ENCODE data around the gene ING5.

Gene ING5

GRCh38 chr2:241721852-241722251 lies 20.0 kb downstream of the ING5 start:
- no peak for TF ChIP-seq CTCF (IDR thresholded peaks at IDR 0.05)

DNA sequence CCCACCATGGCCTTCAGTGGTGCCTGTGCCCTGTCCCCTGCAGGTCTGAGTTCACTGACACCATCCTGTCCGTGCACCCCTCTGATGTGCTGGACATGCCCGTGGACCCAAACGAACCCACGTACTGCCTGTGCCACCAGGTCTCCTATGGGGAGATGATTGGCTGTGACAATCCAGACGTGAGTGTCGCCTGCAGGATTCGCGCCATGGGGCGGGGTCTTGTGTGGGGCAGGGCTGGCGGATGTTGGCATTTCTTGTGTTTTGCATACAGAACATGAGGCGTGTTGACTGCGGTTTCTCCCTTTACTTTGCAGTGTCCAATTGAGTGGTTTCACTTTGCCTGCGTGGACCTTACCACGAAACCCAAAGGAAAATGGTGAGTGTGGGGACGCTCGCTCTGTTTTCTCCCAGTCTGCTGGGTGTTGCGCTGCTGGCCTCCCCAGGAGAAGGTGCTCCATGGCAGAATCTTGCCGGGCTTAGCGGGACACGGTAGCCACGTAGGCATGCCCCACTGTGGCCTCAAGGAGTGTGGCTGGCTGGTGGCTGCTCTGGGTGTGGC lies 21.1 kb downstream of the ING5 start:
- no peak for TF ChIP-seq CTCF (IDR thresholded peaks at IDR 0.05)

DNA sequence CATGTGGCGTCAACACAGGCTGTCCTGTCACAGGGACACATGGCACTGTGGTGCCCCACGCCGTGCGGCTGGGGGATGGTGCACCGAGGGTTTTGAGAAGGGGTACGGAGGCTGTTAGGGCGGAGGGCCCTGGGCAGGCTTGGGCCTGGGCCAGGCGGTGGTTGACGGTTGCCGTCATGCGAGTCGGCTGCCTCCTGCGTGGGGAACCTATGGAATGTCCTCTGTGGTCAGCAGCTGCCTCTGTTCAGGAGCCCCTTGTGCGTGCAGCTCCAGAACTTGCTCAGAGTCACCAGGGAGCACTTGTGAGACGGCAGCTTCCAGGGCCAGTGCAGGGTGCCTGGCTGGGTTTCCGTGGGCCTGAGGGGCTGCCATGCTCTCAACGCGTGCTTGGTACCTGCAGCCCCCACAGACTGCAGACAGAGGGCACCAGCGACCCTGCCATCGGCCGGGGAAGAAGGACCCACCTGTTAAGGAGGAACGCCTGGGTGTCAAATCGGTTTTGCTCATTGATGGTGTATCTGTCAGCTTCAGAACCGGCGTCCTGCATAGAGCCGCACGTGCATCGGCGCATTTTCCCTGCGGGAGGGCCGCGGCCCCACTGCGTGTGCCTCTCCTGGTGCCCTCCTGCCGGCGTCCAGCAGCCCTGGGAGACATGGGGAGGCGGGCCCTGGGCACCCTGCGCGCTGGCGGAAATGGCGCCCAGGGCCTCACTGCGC lies 22.6 kb downstream of the ING5 start:
- peak; percentile 14; the same call in 1 of the 2 replicates for TF ChIP-seq CTCF (IDR thresholded peaks at IDR 0.05)

DNA sequence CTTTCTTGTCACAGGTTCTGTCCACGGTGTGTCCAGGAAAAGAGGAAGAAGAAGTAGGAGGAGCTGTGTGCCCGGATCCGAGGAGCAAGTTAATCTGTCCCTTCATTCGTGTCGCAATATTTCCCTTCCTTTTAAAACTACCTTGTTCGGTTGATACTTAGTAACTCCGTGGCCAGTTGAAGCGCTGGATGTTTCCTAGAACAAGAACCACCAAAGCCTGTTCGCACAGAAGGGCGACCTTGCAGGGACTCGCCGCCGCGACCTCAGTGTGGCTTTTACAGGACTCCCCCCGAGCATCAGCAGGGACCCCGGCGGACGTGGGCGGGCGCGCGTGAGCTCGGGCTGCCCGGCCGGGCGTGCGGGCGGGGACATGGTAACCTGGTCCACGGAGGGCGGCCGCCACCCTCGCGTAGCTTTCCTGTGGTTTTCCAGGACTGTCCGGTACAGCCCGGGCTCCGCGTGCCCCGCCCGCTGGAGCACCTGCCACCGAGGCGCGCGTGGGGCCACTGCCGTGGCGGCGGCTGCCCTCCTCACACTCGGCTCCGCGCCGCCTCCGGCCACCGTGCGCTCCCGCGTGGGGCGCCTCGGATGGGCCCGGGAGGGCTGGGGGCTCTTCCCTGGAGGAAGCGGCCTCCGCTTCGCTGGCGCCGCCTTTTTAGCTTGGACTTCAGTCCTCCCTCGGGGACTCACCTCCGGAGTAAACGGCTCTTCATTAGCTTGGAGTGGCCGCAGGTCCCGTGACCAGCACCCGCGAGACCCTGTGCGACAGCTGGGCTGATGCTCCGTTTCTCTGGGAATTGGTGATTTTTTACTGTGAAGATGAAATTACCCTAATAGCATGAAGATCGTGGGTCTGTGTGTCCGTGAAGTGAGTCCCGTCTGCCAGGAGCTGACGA lies 23.4 kb downstream of the ING5 start:
- TF ChIP-seq CTCF (IDR thresholded peaks at IDR 0.05) = no peak

GRCh38 chr2:241726459-241726858 lies 24.6 kb downstream of the ING5 start:
- TF ChIP-seq CTCF (IDR thresholded peaks at IDR 0.05) = no peak

- TF ChIP-seq CTCF (IDR thresholded peaks at IDR 0.05) = no peak
These were observed 26.2 kb downstream of the ING5 start for GRCh38 chr2:241728000-241728399.

- TF ChIP-seq CTCF (IDR thresholded peaks at IDR 0.05) = no peak
These were observed 26.8 kb downstream of the ING5 start for GRCh38 chr2:241728627-241729026.

Measured in LNCAP (cell line).